MCF 10A (cell line): Measurements from ENCODE around the gene GNA15. TPM values are rescaled to one million over a fixed set of nuclear protein-coding genes. Genes with fewer than 3 reads are reported as not detected.
"Not testable (repeated sequence)": the region's sequence is repeated elsewhere in the genome, so short reads cannot be mapped to it uniquely, and the experiment has no call there.

Source experiments
- BruUV-seq: library from RNA; stranded (reverse); fragments of 400-500 nt; replicated peaks from 2 replicates; lab custom pipeline; 2021; lab: Mats Ljungman, UMichigan
- CTCF ChIA-PET: fragments of 300-600 bp; sonication (Branson Sonifier 250); formaldehyde crosslinking; extraction: SDS; loops from one replicate; lab custom pipeline; 2021; ENCODE audit warnings: antibody characterized with exemption, inconsistent platforms; lab: Yijun Ruan, JAX
- POLR2A ChIA-PET: fragments of 300-600, 350-650 bp; sonication (Branson Sonifier 250); formaldehyde crosslinking; extraction: SDS; loops from one replicate; lab custom pipeline; 2020; ENCODE audit warnings: antibody characterized with exemption, inconsistent platforms; lab: Yijun Ruan, JAX
- DNase-seq: peaks from one replicate; pipeline ENCODE4 v3.0.0-alpha.2; 2018; ENCODE audit not compliant: unreplicated experiment
- H3K27ac Mint-ChIP-seq: one replicate; pipeline ENCODE4 v1.8.0; 2022; ENCODE audit warnings: mild to moderate bottlenecking, low read depth, mixed read lengths; ENCODE audit not compliant: unreplicated experiment
- H3K27me3 Mint-ChIP-seq: one replicate; pipeline ENCODE4 v1.8.0; 2022; ENCODE audit warnings: mixed read lengths; ENCODE audit not compliant: insufficient read depth, unreplicated experiment
- H3K36me3 Mint-ChIP-seq: one replicate; pipeline ENCODE4 v1.8.0; 2022; ENCODE audit warnings: mild to moderate bottlenecking, moderate library complexity, mixed read lengths; ENCODE audit not compliant: insufficient read depth, unreplicated experiment
- H3K4me1 Mint-ChIP-seq: one replicate; pipeline ENCODE4 v1.8.0; 2022; ENCODE audit warnings: mixed read lengths; ENCODE audit not compliant: insufficient read depth, unreplicated experiment
- H3K4me3 Mint-ChIP-seq: one replicate; pipeline ENCODE4 v1.8.0; 2022; ENCODE audit warnings: mild to moderate bottlenecking, moderate library complexity, mixed read lengths; ENCODE audit not compliant: unreplicated experiment
- H3K9me3 Mint-ChIP-seq: one replicate; pipeline ENCODE4 v1.8.0; 2022; ENCODE audit warnings: mixed read lengths; ENCODE audit not compliant: unreplicated experiment
- intact Hi-C: fragments of 100-400 bp; cut with micrococcal nuclease; formaldehyde crosslinking; loops from 2 replicates; pipeline ENCODE4 v1.14.1; 2022
- total RNA-seq: library from RNA; stranded (reverse); gene quantifications from 2 replicates; pipeline ENCODE4 v1.2.3, GENCODE V29; 2022
- TF ChIP-seq, protein P1 (sequence below): fragments of 200-600 bp; IDR thresholded peaks from one replicate; pipeline ENCODE4 v1.8.0; 2022; ENCODE audit warnings: antibody characterized with exemption, mild to moderate bottlenecking; ENCODE audit not compliant: unreplicated experiment

The GNA15 gene
- total RNA-seq, 1 experiment from 2014 or later = 47.1 TPM

DNA sequence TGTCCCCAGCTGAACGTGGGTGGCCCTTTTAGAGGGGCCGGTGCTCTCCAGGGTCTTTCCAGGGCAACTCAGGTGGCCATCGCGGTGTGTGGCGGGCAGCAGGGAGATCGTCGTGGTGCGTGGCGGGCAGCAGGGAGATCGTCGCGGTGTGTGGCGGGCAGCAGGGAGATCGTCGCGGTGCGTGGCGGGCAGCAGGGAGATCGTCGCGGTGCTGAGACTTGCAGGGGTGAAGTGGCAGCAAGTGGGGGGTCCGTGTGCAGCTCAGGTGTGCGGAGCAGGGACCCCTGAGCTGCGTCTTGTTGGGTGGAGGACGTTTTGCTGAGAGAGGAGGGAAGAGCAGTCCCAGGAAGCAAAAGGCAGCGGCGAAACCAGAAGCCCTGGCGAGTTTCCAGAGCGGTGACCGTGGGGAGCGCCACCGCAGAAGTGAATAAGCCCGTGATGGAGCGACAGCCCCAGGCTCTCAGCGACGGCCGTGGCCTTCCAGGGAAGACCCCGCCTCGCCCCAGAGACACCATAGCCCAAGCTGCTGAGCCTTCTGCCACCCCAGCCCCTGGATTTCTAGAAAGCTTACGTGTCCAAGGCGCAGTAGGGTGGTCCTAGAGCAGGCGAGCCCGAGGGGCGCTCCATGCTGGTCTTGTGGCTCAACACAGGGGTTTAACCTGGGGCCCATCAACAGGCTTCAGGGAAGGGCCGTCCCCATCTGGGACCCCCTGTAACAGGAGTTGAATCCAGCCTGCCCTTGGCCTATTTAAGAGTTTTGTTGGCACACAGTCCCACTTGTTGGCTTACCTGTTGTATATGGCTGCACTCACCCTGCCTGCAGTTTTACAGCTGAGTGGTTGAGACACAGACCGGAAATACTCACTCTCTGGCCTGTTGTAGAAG lies 55.3 kb downstream of the GNA15 start:
- CTCF ChIA-PET = interaction anchor here (0.5 kb wide), 1 partner anchor 293 kb away, joined by 4 read pairs; no protein-coding TSS in a partner anchor
- H3K27me3 Mint-ChIP-seq = no peaks in the 10 kb centered on the region

DNA sequence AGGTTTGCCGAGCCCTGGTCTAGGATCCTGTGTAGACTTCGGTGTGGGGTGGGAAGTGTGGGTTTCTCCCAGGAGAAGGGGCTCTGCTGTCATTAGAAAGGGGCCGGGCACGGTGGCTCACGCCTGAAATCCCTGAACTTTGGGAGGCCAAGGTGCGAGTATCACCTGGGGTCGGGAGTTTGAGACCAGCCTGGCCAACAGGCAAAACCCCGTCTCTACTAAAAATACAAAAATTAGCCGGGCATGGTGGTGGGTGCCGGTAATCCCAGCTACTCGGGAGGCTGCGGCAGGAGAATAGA lies 55.9 kb downstream of the GNA15 start:
- H3K27me3 Mint-ChIP-seq, POLR2A ChIA-PET, H3K4me3 Mint-ChIP-seq, DNase-seq, CTCF ChIA-PET, H3K27ac Mint-ChIP-seq, intact Hi-C loops, H3K9me3 Mint-ChIP-seq, BruUV-seq: not testable (repeated sequence)
- Mint-ChIP-seq H3K4me1 (peaks cover 18% of the 10 kb centered on the region), H3K36me3 (peaks cover 20% of the 10 kb centered on the region)

More for the DNA sequence above, 55.3 kb downstream of the GNA15 start:
- Mint-ChIP-seq H3K4me3 (no peak overlapping the region), H3K36me3 (peaks cover 26% of the 10 kb centered on the region), H3K4me1 (peaks cover 20% of the 10 kb centered on the region), H3K27ac (no peak overlapping the region), H3K9me3 (no peaks in the 10 kb centered on the region)
- BruUV-seq = no TSS peak
- POLR2A ChIA-PET = no interaction called here
- intact Hi-C loops = no loop called here
- TF ChIP-seq, protein P1, sequence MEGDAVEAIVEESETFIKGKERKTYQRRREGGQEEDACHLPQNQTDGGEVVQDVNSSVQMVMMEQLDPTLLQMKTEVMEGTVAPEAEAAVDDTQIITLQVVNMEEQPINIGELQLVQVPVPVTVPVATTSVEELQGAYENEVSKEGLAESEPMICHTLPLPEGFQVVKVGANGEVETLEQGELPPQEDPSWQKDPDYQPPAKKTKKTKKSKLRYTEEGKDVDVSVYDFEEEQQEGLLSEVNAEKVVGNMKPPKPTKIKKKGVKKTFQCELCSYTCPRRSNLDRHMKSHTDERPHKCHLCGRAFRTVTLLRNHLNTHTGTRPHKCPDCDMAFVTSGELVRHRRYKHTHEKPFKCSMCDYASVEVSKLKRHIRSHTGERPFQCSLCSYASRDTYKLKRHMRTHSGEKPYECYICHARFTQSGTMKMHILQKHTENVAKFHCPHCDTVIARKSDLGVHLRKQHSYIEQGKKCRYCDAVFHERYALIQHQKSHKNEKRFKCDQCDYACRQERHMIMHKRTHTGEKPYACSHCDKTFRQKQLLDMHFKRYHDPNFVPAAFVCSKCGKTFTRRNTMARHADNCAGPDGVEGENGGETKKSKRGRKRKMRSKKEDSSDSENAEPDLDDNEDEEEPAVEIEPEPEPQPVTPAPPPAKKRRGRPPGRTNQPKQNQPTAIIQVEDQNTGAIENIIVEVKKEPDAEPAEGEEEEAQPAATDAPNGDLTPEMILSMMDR = no peak
- no peak for DNase-seq

DNA sequence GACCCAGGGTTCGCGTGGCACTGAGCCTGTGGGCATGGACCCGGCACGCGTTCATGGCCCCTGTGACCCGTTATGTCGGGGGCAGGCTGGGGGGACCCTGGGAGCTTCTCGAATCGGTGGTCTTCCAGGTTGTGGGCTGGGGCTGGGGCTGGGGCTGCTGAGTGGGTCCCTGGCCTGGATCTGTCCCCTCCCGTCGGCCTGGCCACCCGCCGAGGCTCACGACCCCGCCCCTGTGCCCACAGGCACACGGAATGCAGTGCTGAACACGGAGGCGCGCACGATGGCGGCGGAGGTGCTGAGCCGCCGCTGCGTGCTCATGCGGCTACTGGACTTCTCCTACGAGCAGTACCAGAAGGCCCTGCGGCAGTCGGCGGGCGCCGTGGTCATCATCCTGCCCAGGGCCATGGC lies 56.4 kb downstream of the GNA15 start:
- peaks cover 14% of the 10 kb centered on the region for H3K4me1 Mint-ChIP-seq
- BruUV-seq = no TSS peak
- H3K27me3 Mint-ChIP-seq = no peaks in the 10 kb centered on the region
- intact Hi-C loops = no loop called here
- TF ChIP-seq, protein P1 = no peak
- no peak for DNase-seq
- CTCF ChIA-PET = no interaction called here
- H3K36me3 Mint-ChIP-seq = peaks cover 20% of the 10 kb centered on the region
- H3K27ac Mint-ChIP-seq = no peak overlapping the region
- H3K9me3 Mint-ChIP-seq = no peaks in the 10 kb centered on the region
- no peak overlapping the region for H3K4me3 Mint-ChIP-seq
- POLR2A ChIA-PET = no interaction called here

DNA sequence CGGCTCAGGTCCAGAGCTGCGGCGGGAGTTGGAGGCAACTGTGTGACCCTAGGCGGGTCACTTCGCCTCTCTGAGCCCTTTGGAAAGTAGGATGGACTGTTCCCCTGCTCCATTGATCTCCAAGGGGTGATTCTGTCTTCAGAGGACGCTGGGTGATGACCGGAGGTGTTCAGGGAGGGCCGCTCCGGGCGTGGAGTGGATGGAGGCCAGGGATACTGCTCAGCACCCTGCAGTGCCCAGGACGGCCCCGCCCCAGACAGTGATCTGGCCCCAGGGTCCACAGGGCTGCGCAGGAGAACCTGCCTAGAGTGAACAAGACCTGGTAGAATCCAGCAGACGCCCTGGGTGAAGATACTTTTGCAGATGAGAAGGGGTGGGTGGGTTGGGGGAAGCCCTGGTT lies 56.9 kb downstream of the GNA15 start:
- peaks cover 12% of the 10 kb centered on the region for H3K4me1 Mint-ChIP-seq
- ChIA-PET CTCF (no interaction called here), POLR2A (no interaction called here)
- H3K9me3 Mint-ChIP-seq = no peaks in the 10 kb centered on the region
- DNase-seq = no peak
- peaks cover 20% of the 10 kb centered on the region for H3K36me3 Mint-ChIP-seq
- TF ChIP-seq, protein P1 = no peak
- intact Hi-C loops = no loop called here
- H3K4me3 Mint-ChIP-seq = no peak overlapping the region
- no TSS peak for BruUV-seq
- H3K27ac Mint-ChIP-seq = no peak overlapping the region
- no peaks in the 10 kb centered on the region for H3K27me3 Mint-ChIP-seq
